HG03521 (cell line): ENCODE data around the gene POU6F1.
"Not testable (repeated sequence)": the region's sequence is repeated elsewhere in the genome, so short reads cannot be mapped to it uniquely, and the experiment has no call there.

ENCODE experiments used
- ATAC-seq: cut with Tn5 transposase; IDR thresholded peaks from one replicate; pipeline ENCODE4 v1.9.1; 2021; ENCODE audit warnings: mild to moderate bottlenecking, moderate library complexity; ENCODE audit not compliant: unreplicated experiment

The POU6F1 gene

DNA sequence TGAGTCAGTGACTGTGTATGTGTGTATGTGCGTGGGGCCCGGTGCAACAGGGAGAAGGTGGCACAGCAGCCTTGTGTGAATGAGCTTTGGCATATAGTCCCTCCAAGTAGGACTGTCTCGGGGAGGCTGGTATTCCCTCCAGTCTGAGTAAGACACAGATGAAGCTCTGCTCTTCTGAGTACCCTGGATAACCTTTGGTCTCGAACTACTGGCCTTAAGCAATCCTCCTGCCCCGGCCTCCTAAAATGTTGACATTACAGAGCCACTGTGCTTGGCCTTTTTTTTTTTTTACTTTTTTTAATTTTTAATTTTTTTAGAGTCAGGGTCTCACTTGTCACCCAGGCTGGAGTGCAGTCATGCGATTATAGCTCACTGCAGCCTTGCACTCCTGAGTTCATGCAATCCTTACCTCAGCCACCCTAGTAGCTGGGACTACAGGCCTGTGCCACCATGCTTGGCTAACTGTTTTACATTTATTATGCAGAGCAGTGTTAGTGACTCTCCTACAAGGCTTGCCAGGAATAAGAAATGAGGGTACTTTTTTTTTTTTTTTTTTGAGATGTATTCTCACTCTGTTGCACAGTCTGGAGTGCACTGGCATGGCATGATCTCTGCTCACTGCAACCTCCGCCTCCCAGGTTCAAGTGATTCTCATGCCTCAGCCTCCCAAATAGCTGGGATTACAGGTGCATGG, 11.4 kb upstream of the POU6F1 start:
- ATAC-seq = no peak

DNA sequence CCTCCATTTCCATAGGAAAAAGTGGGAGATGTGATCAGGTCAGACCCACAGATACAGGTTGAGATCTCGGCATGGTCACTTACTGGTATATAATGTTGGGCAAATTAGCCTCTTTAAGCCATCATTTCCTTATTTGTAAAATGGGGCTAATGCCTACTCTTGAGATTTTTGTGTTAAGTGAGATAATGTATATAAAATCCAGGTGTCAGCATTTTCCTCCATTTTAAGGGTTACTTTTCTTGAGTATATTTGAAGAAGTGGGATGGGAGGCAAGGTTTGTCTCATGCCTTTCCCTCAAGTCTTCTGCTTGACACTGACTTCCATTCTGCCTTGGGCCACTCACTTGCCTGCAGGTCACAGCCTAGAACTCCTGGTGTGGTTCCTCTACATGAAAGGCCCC, 10.1 kb upstream of the POU6F1 start:
- ATAC-seq = no peak

DNA sequence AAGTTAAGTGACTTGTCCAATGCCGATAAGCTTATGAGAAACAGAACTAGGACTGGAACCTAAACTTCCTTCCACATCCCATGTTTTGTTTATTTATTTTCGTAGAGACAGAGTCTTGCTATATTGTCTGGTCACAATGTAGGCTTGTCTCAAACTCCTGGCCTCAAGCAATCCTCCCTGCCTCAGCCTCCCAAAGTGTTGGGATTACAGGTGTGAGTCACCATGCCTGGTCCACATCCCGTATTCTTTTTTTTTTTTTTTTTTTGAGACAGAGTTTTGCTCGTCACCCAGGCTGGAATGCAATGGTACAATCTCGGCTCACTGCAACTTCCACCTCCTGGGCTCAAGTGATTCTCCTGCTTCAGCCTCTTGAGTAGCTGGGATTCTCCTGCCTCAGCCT, 9.2 kb upstream of the POU6F1 start:
- ATAC-seq = not testable (repeated sequence)

DNA sequence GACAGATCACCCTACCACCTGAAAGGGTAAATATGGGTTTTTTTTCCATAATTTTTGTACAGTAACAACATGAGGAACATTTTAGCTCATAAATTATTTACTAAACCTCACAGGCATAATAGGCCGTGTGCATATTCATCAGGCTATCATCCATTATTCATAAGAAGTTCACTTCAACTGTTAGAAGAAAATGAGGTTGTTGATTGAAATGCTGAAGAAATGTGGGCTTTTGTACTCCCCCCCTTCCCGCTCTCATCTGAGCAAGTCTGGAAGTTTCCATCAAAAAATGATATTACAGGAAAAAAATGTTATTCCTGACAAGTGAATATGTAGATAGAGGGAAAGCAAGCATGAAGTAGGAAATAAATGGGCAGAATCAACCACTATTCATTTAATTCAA, 7.9 kb upstream of the POU6F1 start:
- ATAC-seq = no peak

DNA sequence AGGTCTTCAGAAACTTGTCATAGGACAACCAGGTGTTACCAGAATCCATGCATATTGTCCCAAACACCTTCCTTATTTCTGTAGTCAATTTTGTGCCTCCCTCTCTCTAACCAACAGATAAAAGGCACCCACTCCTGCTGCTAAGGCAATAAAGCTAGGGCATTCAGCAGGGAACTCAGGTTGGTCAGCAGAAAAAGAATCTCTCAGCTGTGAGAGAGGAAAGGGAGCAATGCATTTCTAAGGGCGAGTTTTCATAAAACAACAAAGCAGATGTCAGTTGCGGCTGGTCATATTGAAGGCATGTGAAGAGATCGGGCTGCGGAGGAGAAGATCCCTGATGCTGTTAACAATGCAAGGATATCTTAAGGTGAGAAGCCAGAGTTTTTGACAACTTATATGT, 7.4 kb upstream of the POU6F1 start:
- no peak for ATAC-seq

DNA sequence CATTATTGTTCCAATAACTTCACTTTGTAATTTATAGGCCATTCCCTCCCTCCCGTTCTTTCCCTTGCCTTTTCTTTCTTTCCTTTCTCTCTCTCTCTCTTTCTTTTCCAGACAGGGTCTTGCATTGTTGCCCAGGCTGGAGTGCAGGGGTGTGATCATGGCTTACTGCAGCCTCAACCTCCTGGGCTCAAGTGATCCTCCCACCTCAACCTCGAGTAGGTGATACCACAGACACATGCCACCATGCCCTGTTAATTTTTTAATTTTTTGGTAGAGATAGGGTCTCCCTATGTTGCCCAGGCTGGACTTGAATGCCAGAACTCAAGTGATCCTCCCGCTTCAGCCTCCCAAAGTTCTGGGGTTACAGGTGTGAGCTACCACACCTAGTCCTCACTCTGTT, 6.8 kb upstream of the POU6F1 start:
- no peak for ATAC-seq

DNA sequence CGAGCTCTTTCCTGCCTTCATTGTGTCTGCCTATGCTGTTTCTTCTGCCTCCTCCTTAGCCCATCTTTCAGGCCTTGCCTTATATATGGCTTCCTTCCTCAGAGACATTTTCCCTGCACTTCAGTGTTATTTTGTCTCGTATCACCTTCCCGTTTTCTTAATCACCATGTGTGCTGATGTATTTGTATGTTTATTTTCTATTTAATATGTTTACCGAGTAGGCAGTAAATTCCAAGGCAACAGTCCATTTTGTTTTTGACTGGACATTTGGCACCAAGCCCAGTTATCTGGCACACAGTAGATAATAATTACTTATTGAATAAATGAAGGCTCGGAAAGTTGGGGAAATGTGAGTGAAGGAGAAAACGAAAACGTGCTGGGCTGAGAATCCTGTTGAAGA, 4.6 kb upstream of the POU6F1 start:
- no peak for ATAC-seq

DNA sequence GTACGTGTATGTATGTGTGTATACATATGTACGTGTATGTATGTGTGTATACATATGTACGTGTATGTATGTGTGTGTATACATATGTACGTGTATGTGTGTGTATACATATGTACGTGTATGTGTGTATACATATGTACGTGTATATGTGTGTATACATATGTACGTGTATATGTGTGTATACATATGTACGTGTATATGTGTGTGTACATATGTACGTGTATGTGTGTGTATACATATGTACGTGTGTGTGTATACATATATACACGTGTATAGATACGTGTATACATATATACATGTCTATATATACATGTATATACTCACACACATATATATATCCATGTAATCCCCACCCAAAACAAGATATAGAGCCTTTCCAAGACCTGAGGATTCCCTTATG, 2.0 kb upstream of the POU6F1 start:
- ATAC-seq = not testable (repeated sequence)

DNA sequence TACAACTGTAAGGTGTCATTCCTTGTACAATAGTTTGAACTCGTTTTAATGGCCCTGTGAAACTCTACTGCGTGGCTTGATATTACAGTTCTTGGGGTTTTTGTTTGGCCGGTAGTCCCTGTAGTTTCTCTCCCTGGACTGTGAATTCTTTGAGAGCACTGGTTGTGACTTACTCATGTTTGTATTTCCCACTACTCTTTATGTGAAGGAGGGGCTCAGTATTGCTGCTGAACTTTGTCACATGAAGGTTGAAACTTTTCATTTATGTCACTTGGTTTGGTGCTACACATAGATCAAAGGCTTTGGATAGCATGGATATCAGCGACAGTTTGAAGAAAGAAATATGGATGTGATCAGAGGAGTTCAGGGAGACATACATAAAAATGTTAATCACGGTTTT, 1.5 kb upstream of the POU6F1 start:
- no peak for ATAC-seq

DNA sequence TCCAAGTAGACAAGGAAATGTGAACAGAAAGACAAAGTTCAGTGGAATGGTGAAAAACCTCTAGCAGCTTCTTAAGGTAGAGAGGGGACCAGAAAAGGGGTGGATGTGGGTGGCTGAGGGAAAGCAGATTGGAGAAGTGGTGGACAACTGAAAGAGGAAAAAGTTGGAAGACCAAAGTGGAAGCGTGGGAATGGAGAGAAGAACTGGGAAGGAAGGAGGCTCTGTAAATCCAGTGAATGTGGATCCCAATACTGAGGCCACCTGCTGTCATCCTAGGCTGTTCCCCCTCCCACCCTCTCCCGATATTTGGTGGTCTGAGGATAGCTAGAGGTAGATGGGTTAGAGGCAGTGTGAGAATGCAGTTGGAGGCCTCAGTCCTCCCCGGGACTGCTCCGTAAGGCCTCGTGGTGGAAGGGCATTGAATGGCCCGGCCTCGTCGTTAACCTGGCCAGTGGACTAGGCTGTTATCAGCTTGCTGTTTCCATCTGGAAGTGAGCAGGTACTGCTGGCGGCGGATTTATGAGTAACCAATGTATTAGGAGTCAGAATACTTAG, 822 bp upstream of the POU6F1 start:
- ATAC-seq = no peak

DNA sequence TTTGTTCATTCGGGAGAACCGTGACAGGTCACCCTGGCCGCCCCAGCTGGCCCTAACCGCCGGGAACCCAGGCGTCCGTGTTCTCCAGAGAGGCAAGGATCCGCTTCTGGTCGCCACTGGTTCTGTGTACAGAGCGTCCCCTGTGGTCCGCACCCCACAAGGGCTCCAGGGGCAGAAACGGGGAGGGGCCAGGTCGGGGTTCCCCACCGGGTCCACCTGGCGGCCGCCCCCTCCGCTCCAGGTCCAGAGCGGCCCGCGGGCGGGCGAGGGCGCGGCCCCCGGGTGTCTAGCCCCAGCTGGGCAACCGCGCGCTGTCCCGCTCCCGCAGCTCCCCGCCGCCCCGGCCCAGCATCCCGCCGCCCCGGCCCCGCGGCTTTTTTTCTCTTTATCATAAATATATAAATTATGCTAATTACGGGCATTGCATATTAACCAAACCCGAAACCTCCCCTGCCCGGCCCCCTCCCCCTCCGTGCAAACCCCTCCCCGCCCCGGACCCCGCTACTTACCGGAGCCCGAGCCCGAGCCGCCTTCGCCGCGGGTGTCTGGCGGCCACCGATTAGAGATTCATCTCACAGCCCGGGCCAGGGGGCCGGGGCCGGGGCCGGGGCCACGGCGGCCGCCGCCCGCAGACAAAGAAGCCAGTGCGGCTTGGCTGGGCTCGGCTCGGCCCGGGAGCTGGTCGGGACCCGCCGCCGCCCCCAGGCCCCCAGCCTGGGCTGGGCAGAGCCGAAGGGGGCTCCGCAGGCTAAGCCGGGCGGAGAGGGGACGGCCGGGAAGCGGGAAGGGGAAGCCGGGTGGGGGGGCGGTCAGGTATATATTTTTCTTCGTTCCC, 512 bp downstream of the POU6F1 start:
- no peak for ATAC-seq

DNA sequence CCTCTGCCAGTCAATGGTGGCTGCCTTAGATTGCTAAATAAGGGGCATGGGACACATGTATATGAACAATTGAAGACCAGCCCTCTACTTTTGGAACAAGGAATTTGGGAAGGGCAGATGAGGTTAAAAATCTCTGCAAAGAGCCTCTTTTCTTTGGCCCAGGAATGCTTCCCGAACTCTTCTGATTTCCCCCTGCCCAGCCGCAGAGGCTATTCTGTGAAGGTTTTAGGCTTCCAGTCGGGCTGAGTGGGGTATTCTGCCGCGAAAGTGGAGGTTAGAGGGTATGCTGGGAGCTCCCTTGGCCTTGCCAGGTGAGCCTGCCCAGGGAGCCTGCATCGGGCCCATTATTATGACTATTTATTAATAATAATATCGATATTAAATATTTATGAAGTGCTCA, 1.2 kb downstream of the POU6F1 start:
- no peak for ATAC-seq

DNA sequence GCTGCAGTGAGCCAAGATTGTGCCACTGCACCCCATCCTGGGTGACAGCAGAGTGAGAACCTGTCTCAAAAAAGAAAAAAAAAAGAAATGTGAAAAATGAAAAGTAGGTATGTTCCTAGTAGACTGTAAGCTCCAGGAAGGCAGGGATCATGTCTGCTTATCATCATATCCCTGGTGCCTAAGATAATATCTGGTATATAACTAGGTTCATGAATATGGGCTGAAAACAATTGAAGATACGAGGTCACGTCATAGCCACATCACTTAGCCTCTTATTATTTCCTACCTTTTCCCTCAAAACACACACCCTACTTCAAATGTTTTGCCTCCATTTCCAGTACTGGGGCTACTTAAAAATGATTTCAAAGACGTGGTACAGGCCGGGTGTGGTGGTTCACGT, 3.0 kb downstream of the POU6F1 start:
- ATAC-seq = no peak

DNA sequence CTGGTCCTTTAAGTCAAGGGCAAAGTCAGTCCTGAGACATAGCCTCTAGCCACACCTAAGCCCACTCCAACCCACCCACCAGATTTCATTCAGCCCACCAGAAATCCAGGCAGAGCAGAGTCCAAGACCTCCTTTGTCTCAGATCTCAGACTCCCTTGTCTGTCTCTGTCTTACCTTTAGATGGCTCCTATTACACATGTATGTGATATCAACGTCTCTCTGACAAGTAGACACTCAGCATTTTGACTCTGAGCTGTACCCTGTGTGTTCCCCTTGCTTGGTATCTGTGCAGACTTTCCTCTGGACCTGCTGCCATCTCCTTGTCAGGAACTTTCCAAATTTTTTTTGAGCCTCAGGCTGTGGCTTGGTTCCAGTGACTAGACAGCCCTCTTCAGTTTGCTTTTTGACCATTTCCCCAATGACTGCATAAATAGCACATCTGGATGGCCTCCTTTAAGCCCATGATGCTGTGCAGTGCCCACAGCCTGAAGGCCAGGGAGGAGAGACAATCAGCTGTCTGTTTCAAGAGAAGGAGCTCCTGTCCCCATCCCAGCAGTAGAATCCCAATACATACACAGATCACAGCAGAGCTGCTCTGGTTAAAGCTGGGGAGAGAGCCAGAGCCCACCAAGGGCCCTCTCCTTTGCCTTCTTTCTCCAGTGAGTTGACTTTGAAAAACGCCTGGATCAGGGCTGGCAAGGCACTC, 7.0 kb downstream of the POU6F1 start:
- no peak for ATAC-seq

DNA sequence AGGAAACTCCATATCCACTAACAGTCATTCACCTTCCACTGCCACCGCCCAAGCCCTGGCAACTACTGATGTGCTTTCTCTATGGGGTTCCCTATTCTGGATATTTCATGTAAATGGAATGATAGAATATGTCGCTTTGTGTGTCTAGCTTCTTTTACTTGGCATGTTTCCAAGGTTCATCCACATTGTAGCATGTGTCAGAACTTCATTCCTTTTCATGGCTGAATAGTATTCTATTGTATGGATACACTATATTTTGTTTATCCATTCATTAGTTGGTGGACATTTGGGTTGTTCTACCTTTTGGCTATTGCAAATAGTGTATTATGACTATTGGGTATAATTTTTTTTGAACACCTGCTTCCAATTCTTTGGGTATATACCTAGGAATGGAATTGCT, 8.6 kb downstream of the POU6F1 start:
- no peak for ATAC-seq

DNA sequence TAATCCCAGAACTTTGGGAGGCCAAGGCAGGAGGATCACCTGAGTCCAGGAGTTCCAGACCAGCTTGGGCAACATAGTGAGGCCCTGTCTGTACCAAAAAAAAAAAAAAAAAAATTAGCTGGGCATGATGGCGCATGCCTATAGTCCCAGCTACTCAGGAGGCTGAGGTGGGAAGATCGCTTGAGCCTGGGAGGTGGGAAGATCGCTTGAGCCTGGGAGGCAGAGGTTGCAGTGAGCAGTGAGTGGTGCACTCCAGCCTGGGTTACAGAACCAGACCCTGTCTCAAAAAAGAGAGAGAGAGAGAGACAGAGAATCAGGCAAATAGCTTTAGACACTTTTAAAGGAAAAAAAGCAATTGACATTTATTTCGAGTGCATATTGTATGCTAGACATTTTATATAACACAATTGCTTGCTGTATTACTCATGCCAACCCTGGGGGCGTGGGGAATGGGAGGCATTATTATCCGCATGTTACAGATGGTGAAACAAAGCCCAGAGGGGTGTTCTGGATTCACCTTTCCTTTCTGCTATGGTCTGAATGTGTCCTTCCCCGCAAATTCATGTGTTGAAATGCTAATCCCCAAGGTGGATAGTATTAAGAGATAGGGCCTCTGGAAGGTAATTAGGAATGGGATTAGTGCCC, 9.7 kb downstream of the POU6F1 start:
- no peak for ATAC-seq

DNA sequence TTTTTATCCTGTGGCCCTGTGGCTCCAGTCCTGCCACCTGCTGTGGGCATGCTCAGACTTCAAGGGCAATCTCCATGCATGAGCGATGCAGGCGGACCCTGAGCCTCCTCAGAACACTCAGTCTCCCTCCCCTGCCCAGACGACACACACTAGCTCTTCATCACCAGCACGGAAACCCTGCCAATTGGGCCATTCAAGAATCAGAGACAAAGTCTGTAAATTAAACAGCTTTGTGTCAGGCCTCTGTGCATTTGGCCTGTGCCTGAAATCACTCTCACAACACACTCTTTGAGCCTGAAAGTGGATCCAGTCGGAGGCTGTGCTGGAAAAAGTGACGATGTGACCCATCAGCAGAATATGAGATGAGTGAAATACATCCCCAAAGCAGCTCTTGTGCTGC, 12.5 kb downstream of the POU6F1 start:
- no peak for ATAC-seq

DNA sequence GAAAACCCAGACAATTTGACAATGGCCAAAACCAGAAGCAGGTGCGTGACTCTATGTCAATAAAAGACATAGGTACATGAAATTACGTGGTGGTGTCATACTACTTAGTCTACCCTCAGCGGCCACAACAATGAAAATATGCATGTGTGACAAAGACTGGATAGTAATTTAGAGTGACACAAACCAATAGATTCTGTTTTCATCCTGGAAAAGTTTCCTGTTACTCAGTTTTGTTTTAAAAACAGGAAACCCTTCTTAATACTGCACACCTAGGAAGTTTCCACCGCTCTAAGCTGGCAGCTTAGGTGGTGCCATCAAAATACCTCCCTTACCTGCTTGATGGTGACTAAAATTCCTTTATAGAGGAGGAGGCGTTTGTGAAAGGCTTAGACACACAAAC, 15.1 kb downstream of the POU6F1 start:
- no peak for ATAC-seq

DNA sequence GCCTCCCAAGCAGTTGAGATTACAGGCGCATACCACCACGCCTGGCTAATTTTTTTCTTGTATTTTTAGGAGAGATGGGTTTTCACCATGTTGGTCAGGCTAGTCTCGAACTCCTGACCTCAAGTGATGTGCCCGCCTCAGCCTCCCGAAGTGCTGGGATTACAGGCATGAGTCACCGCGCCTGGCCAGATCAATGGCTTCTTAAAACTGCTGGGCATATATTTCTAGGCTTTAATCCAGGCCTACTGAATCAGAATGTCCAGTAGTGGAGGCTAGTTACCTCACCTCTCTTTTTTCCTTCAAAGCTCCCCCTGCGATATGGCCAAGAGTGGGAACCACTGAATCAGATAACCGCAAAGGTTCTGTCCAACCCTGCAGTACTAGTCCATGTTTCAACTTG, 17.1 kb downstream of the POU6F1 start:
- ATAC-seq = no peak

DNA sequence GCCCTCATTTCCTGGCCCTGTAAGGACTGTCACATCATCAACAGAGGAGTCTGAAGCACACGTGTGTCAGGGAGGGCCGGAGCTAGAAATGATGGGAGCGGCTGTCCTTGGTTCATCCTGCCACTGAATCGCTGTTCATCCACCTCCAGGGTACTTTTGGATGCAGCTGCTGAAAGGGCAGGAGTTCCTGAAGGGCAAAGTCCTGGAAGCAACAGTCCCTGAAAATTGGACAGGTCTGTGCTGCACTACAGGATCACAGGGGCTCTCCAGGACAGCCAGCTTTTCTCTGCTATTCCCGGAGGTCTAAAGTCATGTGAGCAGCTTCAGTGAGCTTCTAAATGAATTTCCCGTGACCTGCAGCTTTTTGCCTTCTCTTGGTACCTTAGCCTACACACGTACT, 17.7 kb downstream of the POU6F1 start:
- ATAC-seq = no peak

DNA sequence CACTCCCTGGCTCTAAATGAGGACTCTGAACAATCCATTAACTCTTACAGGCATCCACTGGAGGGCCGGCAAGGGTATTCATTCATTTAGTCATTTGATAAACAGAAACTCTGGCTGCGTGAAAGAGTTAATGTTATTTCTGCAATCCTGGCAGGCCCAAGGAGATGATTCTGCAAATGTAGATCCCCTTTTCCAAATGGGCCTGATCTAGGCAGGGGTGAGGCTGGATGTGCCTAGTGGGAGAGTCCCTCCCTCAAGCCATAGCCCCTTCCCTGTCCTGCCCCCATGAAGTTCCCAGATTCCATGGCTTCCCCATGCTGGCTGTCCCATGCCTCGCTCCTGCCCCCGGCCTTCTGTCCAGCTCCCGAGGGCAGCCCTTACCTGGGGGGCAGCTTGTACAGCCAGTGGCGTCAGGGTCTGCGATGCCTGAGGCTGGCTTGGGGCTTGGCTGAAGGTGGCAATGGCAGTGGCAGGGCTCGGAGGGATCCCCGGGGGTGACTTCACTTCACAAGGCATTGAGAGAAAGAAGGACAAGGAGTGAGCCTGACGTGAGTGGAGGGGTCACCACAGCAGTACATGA, 18.4 kb downstream of the POU6F1 start:
- ATAC-seq = no peak
